Fibroblast of pulmonary artery (primary cell): ENCODE data around the gene USH1C.

ENCODE experiments used
- DNase-seq: peaks from one replicate; pipeline ENCODE4 v3.0.0-alpha.2; 2010; ENCODE audit warnings: low read depth
- H3K4me3 ChIP-seq: replicated peaks from 2 replicates; pipeline ENCODE4 v1.5.1; 2011; ENCODE audit warnings: low read depth, mild to moderate bottlenecking, control low read depth, low read length, moderate library complexity
- TF ChIP-seq, protein P1 (sequence below): IDR thresholded peaks from 2 replicates; pipeline ENCODE4 v1.5.1; 2011; ENCODE audit warnings: mild to moderate bottlenecking, control low read depth, low read length, inconsistent platforms; ENCODE audit errors: missing control alignments

USH1C gene

GRCh38 chr11:17544181-17544622, at the start of gene USH1C:
Gene USH1C, minus strand, starts transcription at chr11:17544416. Its CDS starts 109 bp downstream, at chr11:17544307.
- H3K4me3 ChIP-seq: no peak within 1 kb of the TSS
- DNase-seq: no peak
- TF ChIP-seq, protein P1, sequence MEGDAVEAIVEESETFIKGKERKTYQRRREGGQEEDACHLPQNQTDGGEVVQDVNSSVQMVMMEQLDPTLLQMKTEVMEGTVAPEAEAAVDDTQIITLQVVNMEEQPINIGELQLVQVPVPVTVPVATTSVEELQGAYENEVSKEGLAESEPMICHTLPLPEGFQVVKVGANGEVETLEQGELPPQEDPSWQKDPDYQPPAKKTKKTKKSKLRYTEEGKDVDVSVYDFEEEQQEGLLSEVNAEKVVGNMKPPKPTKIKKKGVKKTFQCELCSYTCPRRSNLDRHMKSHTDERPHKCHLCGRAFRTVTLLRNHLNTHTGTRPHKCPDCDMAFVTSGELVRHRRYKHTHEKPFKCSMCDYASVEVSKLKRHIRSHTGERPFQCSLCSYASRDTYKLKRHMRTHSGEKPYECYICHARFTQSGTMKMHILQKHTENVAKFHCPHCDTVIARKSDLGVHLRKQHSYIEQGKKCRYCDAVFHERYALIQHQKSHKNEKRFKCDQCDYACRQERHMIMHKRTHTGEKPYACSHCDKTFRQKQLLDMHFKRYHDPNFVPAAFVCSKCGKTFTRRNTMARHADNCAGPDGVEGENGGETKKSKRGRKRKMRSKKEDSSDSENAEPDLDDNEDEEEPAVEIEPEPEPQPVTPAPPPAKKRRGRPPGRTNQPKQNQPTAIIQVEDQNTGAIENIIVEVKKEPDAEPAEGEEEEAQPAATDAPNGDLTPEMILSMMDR: no peak

DNA sequence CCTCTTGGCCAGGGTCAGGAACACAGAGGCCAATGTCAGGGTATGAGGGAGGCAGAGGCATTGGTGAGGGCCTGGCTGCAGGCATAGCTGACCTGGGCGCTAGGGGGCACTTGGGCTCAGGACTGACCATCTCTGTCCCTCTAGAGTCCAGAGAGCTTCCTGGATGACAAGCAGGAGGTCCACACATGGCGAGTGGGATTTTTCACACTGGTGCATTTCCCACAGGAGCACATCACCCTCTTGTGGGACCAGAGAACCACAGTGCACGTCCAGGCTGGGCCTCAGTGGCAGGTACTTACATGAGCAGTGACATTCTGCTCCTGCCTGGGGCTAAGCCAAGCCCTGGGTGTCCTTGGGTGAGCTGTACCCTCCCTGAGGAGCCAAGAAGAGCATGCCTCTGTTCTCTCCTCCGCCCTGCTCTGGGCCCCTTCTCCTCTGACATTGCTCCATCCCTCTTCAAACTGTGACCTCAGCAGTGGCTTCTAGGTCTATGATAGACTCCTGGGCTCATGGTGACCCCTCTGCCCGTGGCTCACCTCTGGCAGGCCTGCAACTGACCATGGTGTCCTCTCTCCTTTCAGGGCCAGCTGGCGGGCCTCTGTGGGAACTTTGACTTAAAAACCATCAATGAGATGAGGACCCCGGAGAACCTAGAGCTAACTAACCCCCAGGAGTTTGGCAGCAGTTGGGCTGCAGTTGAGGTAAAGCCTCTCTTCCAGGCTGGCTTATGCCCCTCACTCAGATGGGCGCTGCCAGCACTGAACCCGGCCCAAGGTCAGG, 49.4 kb upstream of the USH1C start:
- no peak for DNase-seq
- no peak overlapping the region for H3K4me3 ChIP-seq
- TF ChIP-seq, protein P1: no peak

GRCh38 chr11:17591293-17591692, 47.1 kb upstream of the USH1C start:
- no peak overlapping the region for H3K4me3 ChIP-seq
- TF ChIP-seq, protein P1: no peak
- no peak for DNase-seq

GRCh38 chr11:17590463-17590862, 46.2 kb upstream of the USH1C start:
- no peak overlapping the region for H3K4me3 ChIP-seq
- DNase-seq: no peak
- TF ChIP-seq, protein P1: no peak

GRCh38 chr11:17588721-17589120, 44.5 kb upstream of the USH1C start:
- TF ChIP-seq, protein P1: no peak
- H3K4me3 ChIP-seq: no peak overlapping the region
- DNase-seq: no peak

DNA sequence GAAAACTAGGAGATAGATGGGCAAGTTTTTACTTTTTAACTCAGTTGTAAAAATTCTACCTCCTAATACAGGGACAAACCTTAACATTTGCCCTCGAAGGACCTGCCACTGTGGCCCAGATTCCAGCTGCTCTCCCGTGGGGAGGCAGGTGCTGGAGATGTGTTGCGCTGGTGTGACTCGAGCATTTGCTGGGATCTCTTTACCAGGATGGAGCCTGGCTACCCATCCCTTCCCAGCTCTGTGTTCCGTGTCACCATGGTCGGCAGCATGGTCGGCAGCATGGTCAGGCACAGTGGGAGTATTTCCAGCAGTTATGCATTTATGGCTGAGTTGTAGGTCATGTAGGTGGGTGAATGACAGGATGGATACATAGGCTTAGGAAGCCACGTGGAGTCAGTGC, 44.0 kb upstream of the USH1C start:
- no peak for DNase-seq
- no peak overlapping the region for H3K4me3 ChIP-seq
- TF ChIP-seq, protein P1: no peak
